ENCODE measurements around the gene DTX4. TPM values are rescaled to one million over a fixed set of nuclear protein-coding genes. Genes with fewer than 3 reads are reported as not detected.

The DTX4 gene
- total RNA-seq, 1 experiment from 2014 or later, result 7.6 TPM

DNA sequence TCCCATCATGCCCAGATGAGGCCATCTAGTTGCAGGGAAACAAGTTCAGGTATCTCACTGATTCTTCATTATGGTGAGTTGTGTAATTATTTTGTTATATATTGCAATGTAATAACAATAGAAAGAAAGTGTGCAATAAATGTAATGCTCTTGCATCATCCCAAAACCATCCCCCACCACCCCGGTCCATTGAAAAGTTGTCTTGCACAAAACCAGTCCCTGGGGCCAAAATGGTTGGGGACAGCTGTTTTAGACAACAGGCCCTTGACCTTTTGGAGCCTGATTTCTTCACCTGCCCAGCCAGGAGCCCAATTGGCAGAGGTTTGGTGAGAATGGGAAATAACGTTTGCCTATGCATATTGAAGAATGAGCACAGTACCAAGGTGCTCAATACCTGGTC is 24.8 kb downstream of the DTX4 start:
- Histone ChIP-seq H3K27ac (ENCODE audit: low read depth, low read length) (no peak overlapping the region), H4K20me1 (ENCODE audit: insufficient read depth) (no peaks in the 10 kb centered on the region), H3K4me3 (replicated peaks in 1 of 2; ENCODE audit: low read depth in 1 of 2, low read length in 2 of 2) (no peak overlapping the region), H3K9ac (ENCODE audit: low read length) (no peak overlapping the region), H3K4me2 (ENCODE audit: low read length) (no peak overlapping the region), H3K36me3 (ENCODE audit: control insufficient read depth in 1 of 2, insufficient read depth in 2 of 2, low read length in 2 of 2) (0 out of 4 replicates have a peak, but pooled peaks cover 3% of the 10 kb centered on the region in 2 experiments), H2AFZ (ENCODE audit: low read depth, low read length, poor library complexity, severe bottlenecking) (no peak overlapping the region), H3K9me3 (ENCODE audit: control insufficient read depth in 1 of 2, insufficient read depth in 1 of 2, low read depth in 1 of 2, low read length in 2 of 2) (no peaks in the 10 kb centered on the region), H3K4me1 (ENCODE audit: control insufficient read depth in 1 of 2, insufficient read depth in 2 of 2, low read length in 2 of 2) (no peaks in the 10 kb centered on the region), H3K9me2 (ENCODE audit: insufficient read depth) (no peaks in the 10 kb centered on the region), H3K79me2 (ENCODE audit: insufficient read depth, low read length) (no peaks in the 10 kb centered on the region), H3K27me3 (ENCODE audit: insufficient read depth, low read length) (no peaks in the 10 kb centered on the region)
- ChIA-PET POLR2A (no interaction called here), RAD21 (ENCODE audit: low non-redundant PET in 1 of 2, low total read pairs in 2 of 2, uncharacterized antibody in 2 of 2, unreplicated experiment in 2 of 2) (no interaction called here), CTCF (no interaction called here)
- ATAC-seq (no peak), DNase-seq (ENCODE audit: low read depth, low spot score) (no peak)
- no TSS peak for BruUV-seq (replicated peaks)
- TF ChIP-seq ELF1 (IDR thresholded peaks at IDR 0.05; ENCODE audit: borderline replicate concordance, low read depth) (no peak), ZFX (IDR thresholded peaks at IDR 0.05) (no peak), SP1 (IDR thresholded peaks at IDR 0.05; ENCODE audit: low read depth) (no peak), TCF7L2 (IDR thresholded peaks at IDR 0.05; ENCODE audit: borderline replicate concordance, extremely low read depth, insufficient read depth, insufficient read length) (no peak), CBX3 (IDR thresholded peaks at IDR 0.05; ENCODE audit: low read depth) (no peak), CEBPB (IDR thresholded peaks at IDR 0.05; ENCODE audit: low read depth) (no peak), JUND (IDR thresholded peaks at IDR 0.05) (no peak), RAD21 (IDR thresholded peaks at IDR 0.05; ENCODE audit: low read depth) (no peak), SIN3A (IDR thresholded peaks at IDR 0.05; ENCODE audit: low read depth) (no peak), EZH2 (IDR thresholded peaks at IDR 0.05) (no peak)
- TF ChIP-seq, protein P1, sequence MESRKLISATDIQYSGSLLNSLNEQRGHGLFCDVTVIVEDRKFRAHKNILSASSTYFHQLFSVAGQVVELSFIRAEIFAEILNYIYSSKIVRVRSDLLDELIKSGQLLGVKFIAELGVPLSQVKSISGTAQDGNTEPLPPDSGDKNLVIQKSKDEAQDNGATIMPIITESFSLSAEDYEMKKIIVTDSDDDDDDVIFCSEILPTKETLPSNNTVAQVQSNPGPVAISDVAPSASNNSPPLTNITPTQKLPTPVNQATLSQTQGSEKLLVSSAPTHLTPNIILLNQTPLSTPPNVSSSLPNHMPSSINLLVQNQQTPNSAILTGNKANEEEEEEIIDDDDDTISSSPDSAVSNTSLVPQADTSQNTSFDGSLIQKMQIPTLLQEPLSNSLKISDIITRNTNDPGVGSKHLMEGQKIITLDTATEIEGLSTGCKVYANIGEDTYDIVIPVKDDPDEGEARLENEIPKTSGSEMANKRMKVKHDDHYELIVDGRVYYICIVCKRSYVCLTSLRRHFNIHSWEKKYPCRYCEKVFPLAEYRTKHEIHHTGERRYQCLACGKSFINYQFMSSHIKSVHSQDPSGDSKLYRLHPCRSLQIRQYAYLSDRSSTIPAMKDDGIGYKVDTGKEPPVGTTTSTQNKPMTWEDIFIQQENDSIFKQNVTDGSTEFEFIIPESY (IDR thresholded peaks at IDR 0.05; ENCODE audit: extremely low read depth, insufficient replicate concordance, low read length), result no peak
- intact Hi-C loops (cut with micrococcal nuclease), result no loop called here

All from HCT116 (cell line).